A172 (cell line): Measurements from ENCODE around the gene HSPA13. TPM values are rescaled to one million over a fixed set of nuclear protein-coding genes. Genes with fewer than 3 reads are reported as not detected.
"Not testable (repeated sequence)": the region's sequence is repeated elsewhere in the genome, so short reads cannot be mapped to it uniquely, and the experiment has no call there.

ENCODE experiments used
- DNase-seq: peaks from one replicate; pipeline ENCODE4 v3.0.0-alpha.2; 2015; ENCODE audit warnings: low spot score
- total RNA-seq: library from RNA; depleted of rRNA; stranded (reverse); fragments of >200 nt; shearing (Covaris generic); gene quantifications from 2 replicates; pipeline ENCODE4 v1.2.3, GENCODE V29; 2014; rRNA removed

The HSPA13 gene
- total RNA-seq: 114 and 134 TPM in 2 replicates

- DNase-seq: peak; percentile 100
Measured at GRCh38 chr21:14382835-14383595, at the start of gene HSPA13. HSPA13 (minus strand) TSS chr21:14383146; CDS start chr21:14383119, 27 bp downstream.

GRCh38 chr21:14418920-14419319 lies 36.0 kb upstream of the HSPA13 start:
- no peak for DNase-seq

- DNase-seq: no peak
Measured at GRCh38 chr21:14414932-14415508, 32.1 kb upstream of the HSPA13 start.

GRCh38 chr21:14405962-14406361 lies 23.0 kb upstream of the HSPA13 start:
- no peak for DNase-seq

- DNase-seq: no peak
Measured at GRCh38 chr21:14405225-14405624, 22.3 kb upstream of the HSPA13 start.

- peak; percentile 28 for DNase-seq
Measured at GRCh38 chr21:14403681-14404318, 20.9 kb upstream of the HSPA13 start.

- DNase-seq: no peak
Measured at GRCh38 chr21:14401217-14401616, 18.3 kb upstream of the HSPA13 start.

- DNase-seq: no peak
Measured at GRCh38 chr21:14388282-14388681, 5.3 kb upstream of the HSPA13 start.

- no peak for DNase-seq
Measured at GRCh38 chr21:14384453-14384852, 1.5 kb upstream of the HSPA13 start.

GRCh38 chr21:14383596-14384180 lies 742 bp upstream of the HSPA13 start:
- peak; percentile 25 for DNase-seq

- DNase-seq: no peak
Measured at GRCh38 chr21:14382486-14382834, 486 bp downstream of the HSPA13 start.

- no peak for DNase-seq
Measured at GRCh38 chr21:14376854-14377253, 6.1 kb downstream of the HSPA13 start.

GRCh38 chr21:14366998-14367397 lies 15.9 kb downstream of the HSPA13 start:
- no peak for DNase-seq

- DNase-seq: no peak
Measured at GRCh38 chr21:14361958-14362357, 21.0 kb downstream of the HSPA13 start.

GRCh38 chr21:14358775-14359174 lies 24.2 kb downstream of the HSPA13 start:
- peak; percentile 10 for DNase-seq

- no peak for DNase-seq
Measured at GRCh38 chr21:14356746-14357145, 26.2 kb downstream of the HSPA13 start.

GRCh38 chr21:14354515-14354914 lies 28.4 kb downstream of the HSPA13 start:
- no peak for DNase-seq

- DNase-seq: no peak
Measured at GRCh38 chr21:14353726-14354125, 29.2 kb downstream of the HSPA13 start.

- DNase-seq: no peak
Measured at GRCh38 chr21:14353231-14353630, 29.7 kb downstream of the HSPA13 start.

GRCh38 chr21:14327346-14327745 lies 55.6 kb downstream of the HSPA13 start:
- not testable (repeated sequence) for DNase-seq

GRCh38 chr21:14325595-14325994 lies 57.4 kb downstream of the HSPA13 start:
- DNase-seq: no peak
